ENCODE measurements around the gene INKA1. TPM values are rescaled to one million over a fixed set of nuclear protein-coding genes. Genes with fewer than 3 reads are reported as not detected.

INKA1 gene
- total and polyA plus RNA-seq, 9 of the 15 experiments (the other 6 are each of a cell fraction or from before 2014, with no cell fraction given), result 0.55 to 13.9 (median 6.7) TPM

- TF ChIP-seq ZNF766 (CRISPR knock-in tag; conservative IDR thresholded peaks at IDR 0.05) (0 out of 2 replicates have a peak, but pooled peaks have one; percentile 42), L3MBTL2 (IDR thresholded peaks at IDR 0.05) (0 out of 2 replicates have a peak, but pooled peaks have one; percentile 21), NRF1 (conservative IDR thresholded peaks at IDR 0.05 in 1 of 2, IDR thresholded peaks at IDR 0.05 in 1 of 2) (0 out of 4 replicates have a peak, but pooled peaks of 1 of the 2 experiments have one; percentile 19), CCNT2 (IDR thresholded peaks at IDR 0.05; ENCODE audit: borderline replicate concordance, extremely low read depth, insufficient read length, low read depth, low read length) (no peak), PCBP1 (IDR thresholded peaks at IDR 0.05; ENCODE audit: low read depth, low read length, poor library complexity, severe bottlenecking) (no peak), ZBTB8A (IDR thresholded peaks at IDR 0.05; ENCODE audit: partially characterized antibody) (no peak), ZNF146 (CRISPR knock-in tag; IDR thresholded peaks at IDR 0.05; ENCODE audit: unreplicated experiment) (no peak), PRMT5 (CRISPR knock-in tag; IDR thresholded peaks at IDR 0.05) (no peak), PHTF2 (CRISPR knock-in tag; IDR thresholded peaks at IDR 0.05) (no peak)
- TF ChIP-seq, protein P1, sequence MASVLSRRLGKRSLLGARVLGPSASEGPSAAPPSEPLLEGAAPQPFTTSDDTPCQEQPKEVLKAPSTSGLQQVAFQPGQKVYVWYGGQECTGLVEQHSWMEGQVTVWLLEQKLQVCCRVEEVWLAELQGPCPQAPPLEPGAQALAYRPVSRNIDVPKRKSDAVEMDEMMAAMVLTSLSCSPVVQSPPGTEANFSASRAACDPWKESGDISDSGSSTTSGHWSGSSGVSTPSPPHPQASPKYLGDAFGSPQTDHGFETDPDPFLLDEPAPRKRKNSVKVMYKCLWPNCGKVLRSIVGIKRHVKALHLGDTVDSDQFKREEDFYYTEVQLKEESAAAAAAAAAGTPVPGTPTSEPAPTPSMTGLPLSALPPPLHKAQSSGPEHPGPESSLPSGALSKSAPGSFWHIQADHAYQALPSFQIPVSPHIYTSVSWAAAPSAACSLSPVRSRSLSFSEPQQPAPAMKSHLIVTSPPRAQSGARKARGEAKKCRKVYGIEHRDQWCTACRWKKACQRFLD (CRISPR knock-in tag; IDR thresholded peaks at IDR 0.05), result no peak
- TF ChIP-seq, protein P2, sequence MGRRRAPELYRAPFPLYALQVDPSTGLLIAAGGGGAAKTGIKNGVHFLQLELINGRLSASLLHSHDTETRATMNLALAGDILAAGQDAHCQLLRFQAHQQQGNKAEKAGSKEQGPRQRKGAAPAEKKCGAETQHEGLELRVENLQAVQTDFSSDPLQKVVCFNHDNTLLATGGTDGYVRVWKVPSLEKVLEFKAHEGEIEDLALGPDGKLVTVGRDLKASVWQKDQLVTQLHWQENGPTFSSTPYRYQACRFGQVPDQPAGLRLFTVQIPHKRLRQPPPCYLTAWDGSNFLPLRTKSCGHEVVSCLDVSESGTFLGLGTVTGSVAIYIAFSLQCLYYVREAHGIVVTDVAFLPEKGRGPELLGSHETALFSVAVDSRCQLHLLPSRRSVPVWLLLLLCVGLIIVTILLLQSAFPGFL (CRISPR knock-in tag; IDR thresholded peaks at IDR 0.05), result no peak
- TF ChIP-seq, protein P3, sequence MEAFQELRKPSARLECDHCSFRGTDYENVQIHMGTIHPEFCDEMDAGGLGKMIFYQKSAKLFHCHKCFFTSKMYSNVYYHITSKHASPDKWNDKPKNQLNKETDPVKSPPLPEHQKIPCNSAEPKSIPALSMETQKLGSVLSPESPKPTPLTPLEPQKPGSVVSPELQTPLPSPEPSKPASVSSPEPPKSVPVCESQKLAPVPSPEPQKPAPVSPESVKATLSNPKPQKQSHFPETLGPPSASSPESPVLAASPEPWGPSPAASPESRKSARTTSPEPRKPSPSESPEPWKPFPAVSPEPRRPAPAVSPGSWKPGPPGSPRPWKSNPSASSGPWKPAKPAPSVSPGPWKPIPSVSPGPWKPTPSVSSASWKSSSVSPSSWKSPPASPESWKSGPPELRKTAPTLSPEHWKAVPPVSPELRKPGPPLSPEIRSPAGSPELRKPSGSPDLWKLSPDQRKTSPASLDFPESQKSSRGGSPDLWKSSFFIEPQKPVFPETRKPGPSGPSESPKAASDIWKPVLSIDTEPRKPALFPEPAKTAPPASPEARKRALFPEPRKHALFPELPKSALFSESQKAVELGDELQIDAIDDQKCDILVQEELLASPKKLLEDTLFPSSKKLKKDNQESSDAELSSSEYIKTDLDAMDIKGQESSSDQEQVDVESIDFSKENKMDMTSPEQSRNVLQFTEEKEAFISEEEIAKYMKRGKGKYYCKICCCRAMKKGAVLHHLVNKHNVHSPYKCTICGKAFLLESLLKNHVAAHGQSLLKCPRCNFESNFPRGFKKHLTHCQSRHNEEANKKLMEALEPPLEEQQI (IDR thresholded peaks at IDR 0.05), result no peak
- TF ChIP-seq, protein P4, sequence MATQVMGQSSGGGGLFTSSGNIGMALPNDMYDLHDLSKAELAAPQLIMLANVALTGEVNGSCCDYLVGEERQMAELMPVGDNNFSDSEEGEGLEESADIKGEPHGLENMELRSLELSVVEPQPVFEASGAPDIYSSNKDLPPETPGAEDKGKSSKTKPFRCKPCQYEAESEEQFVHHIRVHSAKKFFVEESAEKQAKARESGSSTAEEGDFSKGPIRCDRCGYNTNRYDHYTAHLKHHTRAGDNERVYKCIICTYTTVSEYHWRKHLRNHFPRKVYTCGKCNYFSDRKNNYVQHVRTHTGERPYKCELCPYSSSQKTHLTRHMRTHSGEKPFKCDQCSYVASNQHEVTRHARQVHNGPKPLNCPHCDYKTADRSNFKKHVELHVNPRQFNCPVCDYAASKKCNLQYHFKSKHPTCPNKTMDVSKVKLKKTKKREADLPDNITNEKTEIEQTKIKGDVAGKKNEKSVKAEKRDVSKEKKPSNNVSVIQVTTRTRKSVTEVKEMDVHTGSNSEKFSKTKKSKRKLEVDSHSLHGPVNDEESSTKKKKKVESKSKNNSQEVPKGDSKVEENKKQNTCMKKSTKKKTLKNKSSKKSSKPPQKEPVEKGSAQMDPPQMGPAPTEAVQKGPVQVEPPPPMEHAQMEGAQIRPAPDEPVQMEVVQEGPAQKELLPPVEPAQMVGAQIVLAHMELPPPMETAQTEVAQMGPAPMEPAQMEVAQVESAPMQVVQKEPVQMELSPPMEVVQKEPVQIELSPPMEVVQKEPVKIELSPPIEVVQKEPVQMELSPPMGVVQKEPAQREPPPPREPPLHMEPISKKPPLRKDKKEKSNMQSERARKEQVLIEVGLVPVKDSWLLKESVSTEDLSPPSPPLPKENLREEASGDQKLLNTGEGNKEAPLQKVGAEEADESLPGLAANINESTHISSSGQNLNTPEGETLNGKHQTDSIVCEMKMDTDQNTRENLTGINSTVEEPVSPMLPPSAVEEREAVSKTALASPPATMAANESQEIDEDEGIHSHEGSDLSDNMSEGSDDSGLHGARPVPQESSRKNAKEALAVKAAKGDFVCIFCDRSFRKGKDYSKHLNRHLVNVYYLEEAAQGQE (IDR thresholded peaks at IDR 0.05; ENCODE audit: borderline replicate concordance), result peak; percentile 73
- TF ChIP-seq, protein P4 (CRISPR knock-in tag; IDR thresholded peaks at IDR 0.05; ENCODE audit: low read depth), result no peak
Observed at GRCh38 chr3:49813497-49814174, 10.6 kb downstream of the INKA1 start, which contains the start of gene UBA7 (continued).

Data from K562 (cell line).